WTC11 (cell line): ENCODE measurements around the gene GPR152. TPM values are rescaled to one million over a fixed set of nuclear protein-coding genes. Genes with fewer than 3 reads are reported as not detected.

Source experiments
- ATAC-seq: fragments of 200-7000 bp; cut with Tn5 transposase; 2 replicates; pipeline ENCODE4 v1.10.0; 2021; ENCODE audit warnings: mild to moderate bottlenecking, moderate library complexity
- CTCF ChIA-PET: fragments of 300-600 bp; sonication (Branson Sonifier 250); formaldehyde crosslinking; loops from one replicate; lab custom pipeline; 2021; ENCODE audit warnings: antibody characterized with exemption; lab: Charles Lee
- POLR2A ChIA-PET: fragments of 350-600 bp; sonication (Branson Sonifier 250); formaldehyde crosslinking; loops from one replicate; lab custom pipeline; 2021; ENCODE audit warnings: antibody characterized with exemption; lab: Charles Lee
- DNase-seq: peaks from one replicate; pipeline ENCODE4 v3.0.0; 2021; ENCODE audit warnings: low spot score
- H3K27ac Mint-ChIP-seq: 2 replicates; pipeline ENCODE4 v1.8.0; 2021; ENCODE audit warnings: mixed read lengths
- H3K27me3 Mint-ChIP-seq: 2 replicates; pipeline ENCODE4 v1.8.0; 2021; ENCODE audit warnings: low read depth, mild to moderate bottlenecking, moderate library complexity, mixed read lengths
- H3K36me3 Mint-ChIP-seq: 2 replicates; pipeline ENCODE4 v1.8.0; 2021; ENCODE audit warnings: mixed read lengths
- H3K4me1 Mint-ChIP-seq: 2 replicates; pipeline ENCODE4 v1.8.0; 2022; ENCODE audit warnings: mixed read lengths
- H3K4me3 Mint-ChIP-seq: 2 replicates; pipeline ENCODE4 v1.8.0; 2021; ENCODE audit warnings: mild to moderate bottlenecking, moderate library complexity, mixed read lengths
- H3K9me3 Mint-ChIP-seq: 2 replicates; pipeline ENCODE4 v1.8.0; 2021; ENCODE audit warnings: mixed read lengths
- ARID4B ChIP-seq: sonication (generic); formaldehyde crosslinking; IDR thresholded peaks from 2 replicates; pipeline ENCODE4 v1.8.0; 2023; ENCODE audit warnings: missing genetic modification reagents, mild to moderate bottlenecking, borderline replicate concordance
- ATF1 ChIP-seq: sonication (generic); formaldehyde crosslinking; IDR thresholded peaks from 2 replicates; pipeline ENCODE4 v1.8.1; 2023; ENCODE audit warnings: mild to moderate bottlenecking, moderate library complexity, missing genetic modification reagents
- CREB1 ChIP-seq: sonication (generic); formaldehyde crosslinking; IDR thresholded peaks from 2 replicates; pipeline ENCODE4 v1.8.0; 2023; ENCODE audit warnings: mild to moderate bottlenecking, missing genetic modification reagents
- ELF4 ChIP-seq: sonication (generic); formaldehyde crosslinking; IDR thresholded peaks from 2 replicates; pipeline ENCODE4 v1.8.1; 2022; ENCODE audit warnings: low read depth, mild to moderate bottlenecking, moderate library complexity, missing genetic modification reagents
- ERG ChIP-seq: fragments of 250-450 bp; sonication (Bioruptor Pico); IDR thresholded peaks from 2 replicates; pipeline ENCODE4 v1.8.0; 2021; ENCODE audit warnings: mild to moderate bottlenecking
- FOXJ3 ChIP-seq: sonication (generic); formaldehyde crosslinking; IDR thresholded peaks from 2 replicates; pipeline ENCODE4 v1.9.0; 2021; ENCODE audit warnings: missing genetic modification reagents, mild to moderate bottlenecking, borderline replicate concordance
- GABPB1 ChIP-seq: sonication (generic); formaldehyde crosslinking; IDR thresholded peaks from 2 replicates; pipeline ENCODE4 v1.8.1; 2023; ENCODE audit warnings: mild to moderate bottlenecking, missing genetic modification reagents
- GTF2I ChIP-seq: fragments of 250-450 bp; sonication (Bioruptor Pico); conservative IDR thresholded peaks from 2 replicates; pipeline ENCODE4 v1.4.0; 2021; ENCODE audit warnings: mild to moderate bottlenecking
- HMGA2 ChIP-seq: fragments of 250-450 bp; sonication (Bioruptor Pico); IDR thresholded peaks from 2 replicates; pipeline ENCODE4 v1.4.0; 2021; ENCODE audit warnings: mild to moderate bottlenecking, moderate library complexity
- JAZF1 ChIP-seq: fragments of 250-450 bp; sonication (Bioruptor Pico); IDR thresholded peaks from 2 replicates; pipeline ENCODE4 v1.9.0; 2021; ENCODE audit warnings: moderate library complexity, mild to moderate bottlenecking, inconsistent platforms
- KAT7 ChIP-seq: sonication (generic); formaldehyde crosslinking; IDR thresholded peaks from 2 replicates; pipeline ENCODE4 v1.8.1; 2023; ENCODE audit warnings: missing genetic modification reagents, mild to moderate bottlenecking, borderline replicate concordance
- MAX ChIP-seq: sonication (generic); formaldehyde crosslinking; IDR thresholded peaks from 2 replicates; pipeline ENCODE4 v1.8.0; 2022; ENCODE audit warnings: mild to moderate bottlenecking, missing genetic modification reagents
- MYBL2 ChIP-seq: sonication (generic); formaldehyde crosslinking; IDR thresholded peaks from 2 replicates; pipeline ENCODE4 v1.8.1; 2023; ENCODE audit warnings: mild to moderate bottlenecking, moderate library complexity, missing genetic modification reagents
- NFATC4 ChIP-seq: fragments of 250-450 bp; sonication (Bioruptor Pico); IDR thresholded peaks from 2 replicates; pipeline ENCODE4 v1.9.0; 2021; ENCODE audit warnings: mild to moderate bottlenecking
- NFYB ChIP-seq: sonication (generic); formaldehyde crosslinking; conservative IDR thresholded peaks from 2 replicates; pipeline ENCODE4 v1.8.0; 2022; ENCODE audit warnings: low read depth, missing genetic modification reagents
- NR3C1 ChIP-seq: sonication (generic); formaldehyde crosslinking; conservative IDR thresholded peaks from 2 replicates; pipeline ENCODE4 v1.8.1; 2023; ENCODE audit warnings: low read depth, mild to moderate bottlenecking, missing genetic modification reagents
- PREB ChIP-seq: sonication (generic); formaldehyde crosslinking; IDR thresholded peaks from 2 replicates; pipeline ENCODE4 v1.8.1; 2022; ENCODE audit warnings: mild to moderate bottlenecking, missing genetic modification reagents, moderate library complexity, borderline replicate concordance
- RORB ChIP-seq: fragments of 250-450 bp; sonication (Bioruptor Pico); IDR thresholded peaks from 2 replicates; pipeline ENCODE4 v1.9.0; 2021; ENCODE audit warnings: mild to moderate bottlenecking
- STAT6 ChIP-seq: sonication (generic); formaldehyde crosslinking; conservative IDR thresholded peaks from 2 replicates; pipeline ENCODE4 v1.8.1; 2023; ENCODE audit warnings: mild to moderate bottlenecking, low read depth, missing genetic modification reagents, moderate library complexity
- TEAD1 ChIP-seq: sonication (generic); formaldehyde crosslinking; IDR thresholded peaks from 2 replicates; pipeline ENCODE4 v1.8.0; 2022; ENCODE audit warnings: mild to moderate bottlenecking, missing genetic modification reagents
- USF2 ChIP-seq: sonication (generic); formaldehyde crosslinking; IDR thresholded peaks from 2 replicates; pipeline ENCODE4 v1.8.1; 2023; ENCODE audit warnings: mild to moderate bottlenecking, missing genetic modification reagents, moderate library complexity
- ZBTB21 ChIP-seq: sonication (generic); formaldehyde crosslinking; IDR thresholded peaks from 2 replicates; pipeline ENCODE4 v1.8.1; 2023; ENCODE audit warnings: mild to moderate bottlenecking, missing genetic modification reagents, borderline replicate concordance
- ZNF263 ChIP-seq: sonication (generic); formaldehyde crosslinking; IDR thresholded peaks from 2 replicates; pipeline ENCODE4 v1.8.1; 2022; ENCODE audit warnings: low read depth, mild to moderate bottlenecking, moderate library complexity, missing genetic modification reagents
- total RNA-seq: library from RNA; stranded (reverse); gene quantifications from 3 replicates; pipeline ENCODE4 v1.2.3, GENCODE V29; 2021

GPR152 gene
- total RNA-seq, 1 experiment from 2014 or later, result not detected

GRCh38 chr11:67468456-67468758 is 15.9 kb upstream of the GPR152 start:
- peak overlapping the region; percentile 87 for H3K4me3 Mint-ChIP-seq
- ChIA-PET POLR2A (interaction anchor here (0.6 to 1.7 kb wide), 9 partner anchors 9 to 115 kb away, joined by 3 to 8 read pairs (median 3); partner anchors contain the start of genes AIP, CORO1B, PPP1CA and PTPRCAP), CTCF (interaction anchor here (0.6 to 2.8 kb wide), 18 partner anchors 8 to 146 kb away, joined by 3 to 28 read pairs (median 4); partner anchors contain the start of genes CLCF1, PITPNM1, POLD4 and PPP1CA)
- TF ChIP-seq MAX (CRISPR knock-in tag) (peak; percentile 42; the same call in 1 of the 2 replicates), ARID4B (CRISPR knock-in tag) (0 out of 2 replicates have a peak, but pooled peaks have one; percentile 13), RORB (CRISPR knock-in tag) (no peak), CREB1 (CRISPR knock-in tag) (no peak)
- no peaks in the 10 kb centered on the region for H3K36me3 Mint-ChIP-seq
- 0 out of 2 replicates have a peak overlapping the region, but pooled peaks have one; percentile 42 for H3K27ac Mint-ChIP-seq
- peaks cover 23% of the 10 kb centered on the region for H3K4me1 Mint-ChIP-seq
- ATAC-seq (no peak), DNase-seq (no peak)
- no peaks in the 10 kb centered on the region for H3K9me3 Mint-ChIP-seq
- H3K27me3 Mint-ChIP-seq, result peaks cover 12% of the 10 kb centered on the region

- H3K4me1 Mint-ChIP-seq, result peaks cover 23% of the 10 kb centered on the region
- ATAC-seq, result no peak
- H3K27me3 Mint-ChIP-seq, result peaks cover 12% of the 10 kb centered on the region
- CTCF ChIA-PET, result interaction anchor here (0.6 to 2.8 kb wide), 16 partner anchors 7 to 146 kb away, joined by 3 to 28 read pairs (median 4); partner anchors contain the start of genes CLCF1, PITPNM1, POLD4 and PPP1CA
- no peak for TF ChIP-seq JAZF1 (CRISPR knock-in tag)
- TF ChIP-seq ELF4, result no peak
- TF ChIP-seq TEAD1 (CRISPR knock-in tag), result no peak
- TF ChIP-seq PREB (CRISPR knock-in tag), result no peak
- TF ChIP-seq KAT7 (CRISPR knock-in tag), result no peak
- TF ChIP-seq STAT6 (CRISPR knock-in tag), result no peak
- no peak for TF ChIP-seq GTF2I (CRISPR knock-in tag)
- TF ChIP-seq HMGA2, result no peak
- no peak for TF ChIP-seq ZBTB21
- no peak for TF ChIP-seq FOXJ3
- TF ChIP-seq GABPB1, result no peak
- TF ChIP-seq NFYB, result no peak
- TF ChIP-seq NFATC4 (CRISPR knock-in tag), result no peak
- no peak for TF ChIP-seq NR3C1 (CRISPR knock-in tag)
- no peak for TF ChIP-seq USF2 (CRISPR knock-in tag)
- no peak for TF ChIP-seq ATF1 (CRISPR knock-in tag)
- TF ChIP-seq MYBL2 (CRISPR knock-in tag), result no peak
- TF ChIP-seq ERG (CRISPR knock-in tag), result no peak
- no peak for TF ChIP-seq ZNF263
- TF ChIP-seq, all 79 proteins: peak for 0
- POLR2A ChIA-PET, result interaction anchor here (0.8 to 1.7 kb wide), 9 partner anchors 9 to 163 kb away, joined by 3 to 8 read pairs (median 3); partner anchors contain the start of genes AIP, CORO1B, PPP1CA and RPS6KB2
- Mint-ChIP-seq H3K36me3 (no peaks in the 10 kb centered on the region), H3K27ac (0 out of 2 replicates have a peak overlapping the region, but pooled peaks have one; percentile 42), H3K4me3 (peak overlapping the region; percentile 87), H3K9me3 (no peaks in the 10 kb centered on the region)
- no peak for DNase-seq
Observed at GRCh38 chr11:67468056-67468455, 15.5 kb upstream of the GPR152 start.
